GM12892 (cell line): ENCODE data around the gene IFITM10.

Experiments used
- POLR2A ChIP-seq: IDR thresholded peaks from 2 replicates; pipeline ENCODE4 v1.6.1; 2011; ENCODE audit warnings: low read depth, low read length, control low read depth
- POLR2AphosphoS5 ChIP-seq: IDR thresholded peaks from 2 replicates; pipeline ENCODE4 v1.6.1; 2011; ENCODE audit warnings: low read depth, low read length, control low read depth

DNA sequence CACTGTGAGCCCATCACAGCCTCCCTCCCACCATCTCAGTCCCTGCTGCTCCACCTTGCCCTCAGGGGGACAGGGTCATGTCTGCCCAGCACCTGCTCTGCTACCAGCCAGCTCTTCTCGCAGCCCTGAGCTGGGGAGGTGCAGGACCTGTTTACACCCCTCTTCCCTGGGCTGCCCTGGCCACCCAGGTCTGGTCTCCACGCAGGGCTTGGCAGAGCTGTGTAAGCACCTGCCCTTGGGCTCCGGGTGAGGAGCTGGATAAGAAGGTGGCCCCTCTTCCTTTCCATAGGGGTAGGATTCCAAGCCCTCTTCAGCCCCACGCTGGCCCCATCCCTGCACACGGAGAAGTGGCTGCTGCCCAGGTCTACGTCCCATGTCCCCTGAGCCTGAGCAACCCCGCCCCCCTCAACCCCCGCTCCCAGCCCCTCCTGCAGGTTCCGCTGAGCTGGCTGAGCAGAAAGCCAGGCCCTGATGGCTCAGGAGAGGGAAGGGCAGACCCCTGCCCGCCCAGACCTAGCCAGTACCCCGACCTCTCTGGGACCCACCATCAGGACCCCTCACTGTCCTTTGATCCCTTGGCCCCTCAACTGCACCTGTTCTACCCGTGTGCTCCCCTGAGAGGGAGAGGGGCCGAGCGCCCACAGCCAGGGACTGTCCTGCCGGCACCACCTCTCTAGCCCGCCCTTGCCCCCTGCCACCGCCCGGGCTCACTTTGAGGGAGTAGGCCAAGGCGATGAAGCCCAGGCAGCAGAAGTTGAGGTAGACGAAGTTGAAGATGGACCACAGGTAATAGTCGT, 3.2 kb downstream of the IFITM10 start:
- no peak for TF ChIP-seq POLR2A
- no peak for TF ChIP-seq POLR2AphosphoS5
